Stimulated activated naive CD8-positive, alpha-beta T cell treated with anti-CD3 and anti-CD28 coated beads, Interleukin-15, Interleukin-2, amounts not matched to agents 100 U/mL and 50 U/mL, for 24 hours (primary cell): ENCODE measurements around the gene ITIH1.
"Not testable (repeated sequence)": the region's sequence is repeated elsewhere in the genome, so short reads cannot be mapped to it uniquely, and the experiment has no call there.

Experiments used
- ATAC-seq: fragments of 150-1000 bp; cut with Tn5 transposase; one replicate; pipeline ENCODE4 v1.10.0; 2021
- DNase-seq: peaks from one replicate; pipeline ENCODE4 v3.0.0; 2021

Gene ITIH1

DNA sequence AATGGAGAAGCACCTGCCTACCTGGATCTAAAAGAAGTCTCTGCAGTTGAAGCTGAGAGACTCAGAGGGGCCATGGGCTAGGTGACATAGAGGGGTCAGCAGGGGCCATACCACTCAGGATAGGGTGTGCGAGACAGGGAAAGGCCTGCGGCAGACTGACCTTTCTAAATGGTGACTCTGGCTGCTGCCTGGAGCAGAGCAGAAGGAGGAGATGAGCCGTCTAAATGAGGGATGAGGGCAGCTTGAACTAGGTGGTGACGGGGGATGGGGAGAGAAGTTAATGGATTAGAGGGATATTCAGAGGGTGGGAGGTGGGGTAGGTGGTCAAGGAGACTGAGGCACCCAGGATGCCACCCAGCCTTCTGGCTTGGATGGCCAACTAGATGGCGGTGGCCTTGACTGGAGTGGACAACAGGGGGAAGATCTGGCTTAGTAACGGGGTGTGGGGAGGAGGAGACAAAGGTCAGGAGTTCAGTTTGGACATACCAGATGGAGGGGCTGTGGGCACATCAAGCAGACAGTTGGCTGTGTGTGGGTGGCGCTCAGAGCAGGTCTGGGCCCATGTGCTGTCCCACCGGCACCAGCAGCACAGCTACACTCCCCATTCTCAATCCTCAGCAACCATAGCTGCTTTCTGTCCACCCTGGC is 3.2 kb upstream of the ITIH1 start:
- no peak for DNase-seq
- ATAC-seq, result no peak

DNA sequence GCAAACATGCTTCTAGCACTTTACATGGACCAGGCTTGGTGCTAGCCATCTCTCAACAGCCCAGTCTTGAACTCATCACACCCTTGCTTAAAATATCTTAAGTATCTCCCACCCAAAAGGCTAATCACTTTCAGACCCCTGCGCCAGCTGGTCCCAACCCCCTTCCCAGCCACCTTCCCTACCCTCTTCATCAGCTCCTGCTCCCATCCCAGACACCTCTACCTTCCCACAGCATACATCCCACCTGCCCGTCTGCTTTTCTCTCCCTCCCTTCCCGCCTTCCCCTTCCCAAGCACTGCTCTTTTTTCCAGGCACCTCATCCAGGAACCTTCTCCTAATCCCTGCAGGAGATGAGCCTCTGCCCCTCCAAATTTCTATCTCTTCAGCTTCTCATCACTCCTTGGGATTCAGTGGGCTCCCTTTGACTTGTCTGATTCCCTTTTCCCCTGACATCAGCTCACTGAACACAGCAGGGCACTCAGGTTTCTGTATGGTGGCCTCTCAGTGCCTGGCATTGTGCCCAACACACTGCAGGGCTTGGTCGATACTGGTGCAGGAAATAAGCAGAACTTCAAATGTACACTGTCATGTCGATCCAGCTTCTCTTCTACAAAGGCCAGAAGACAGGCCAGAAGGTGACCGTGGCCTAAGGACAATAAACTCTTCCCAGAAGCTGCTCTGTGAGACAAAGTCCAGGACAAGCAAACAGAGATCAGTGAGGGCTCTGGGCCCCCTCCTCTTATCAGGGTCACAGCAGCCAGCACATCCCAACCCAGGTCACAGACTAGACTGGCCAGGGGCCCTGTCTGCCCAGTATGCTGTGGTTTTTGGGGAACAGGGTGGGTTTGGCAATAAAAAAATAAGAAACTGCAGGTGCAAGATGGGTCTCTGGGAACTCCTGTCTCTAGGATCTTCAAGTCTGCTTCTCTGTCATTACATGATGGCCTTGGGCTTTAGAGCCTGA is 2.2 kb upstream of the ITIH1 start:
- ATAC-seq (no peak), DNase-seq (no peak)

DNA sequence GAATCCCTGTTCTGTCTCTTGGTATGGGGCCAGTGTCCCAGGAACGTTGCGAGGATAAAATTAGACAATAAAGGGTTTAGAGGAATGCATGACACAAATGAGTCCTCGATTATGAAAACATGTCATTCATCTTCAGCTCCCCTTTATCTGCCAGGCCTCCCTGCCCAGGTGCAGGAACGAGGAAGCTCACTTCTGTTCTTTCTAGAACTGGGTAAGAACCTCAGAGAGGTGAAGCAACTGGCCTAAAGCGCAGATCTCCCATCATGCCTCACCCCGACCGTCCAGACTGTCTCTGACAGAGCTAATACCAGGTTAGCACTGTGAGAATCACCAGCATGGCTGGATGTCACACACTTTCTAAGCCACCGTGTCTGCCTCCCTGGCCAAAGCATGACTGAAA is 1.5 kb upstream of the ITIH1 start:
- no peak for DNase-seq

DNA sequence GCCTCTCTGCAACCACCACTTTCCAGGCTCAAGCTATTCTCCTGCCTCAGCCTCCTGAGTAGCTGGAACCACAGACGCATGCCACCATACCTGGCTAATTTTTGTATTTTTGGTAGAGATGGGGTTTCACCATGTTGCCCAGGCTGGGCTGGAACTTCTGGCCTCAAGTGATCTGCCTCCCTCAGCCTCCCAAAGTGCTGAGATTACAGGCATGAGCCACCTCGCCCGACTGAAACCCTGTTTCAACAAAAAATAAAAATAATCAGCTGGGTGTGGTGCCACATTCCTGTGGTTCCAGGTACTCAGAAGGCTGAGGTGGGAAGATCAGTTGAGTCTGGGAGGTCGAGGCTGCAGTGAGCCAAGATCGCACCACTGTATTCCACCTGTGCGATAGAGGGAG is 913 bp upstream of the ITIH1 start:
- not testable (repeated sequence) for ATAC-seq, DNase-seq

More for the DNA sequence above, 1.5 kb upstream of the ITIH1 start:
- ATAC-seq, result no peak

DNA sequence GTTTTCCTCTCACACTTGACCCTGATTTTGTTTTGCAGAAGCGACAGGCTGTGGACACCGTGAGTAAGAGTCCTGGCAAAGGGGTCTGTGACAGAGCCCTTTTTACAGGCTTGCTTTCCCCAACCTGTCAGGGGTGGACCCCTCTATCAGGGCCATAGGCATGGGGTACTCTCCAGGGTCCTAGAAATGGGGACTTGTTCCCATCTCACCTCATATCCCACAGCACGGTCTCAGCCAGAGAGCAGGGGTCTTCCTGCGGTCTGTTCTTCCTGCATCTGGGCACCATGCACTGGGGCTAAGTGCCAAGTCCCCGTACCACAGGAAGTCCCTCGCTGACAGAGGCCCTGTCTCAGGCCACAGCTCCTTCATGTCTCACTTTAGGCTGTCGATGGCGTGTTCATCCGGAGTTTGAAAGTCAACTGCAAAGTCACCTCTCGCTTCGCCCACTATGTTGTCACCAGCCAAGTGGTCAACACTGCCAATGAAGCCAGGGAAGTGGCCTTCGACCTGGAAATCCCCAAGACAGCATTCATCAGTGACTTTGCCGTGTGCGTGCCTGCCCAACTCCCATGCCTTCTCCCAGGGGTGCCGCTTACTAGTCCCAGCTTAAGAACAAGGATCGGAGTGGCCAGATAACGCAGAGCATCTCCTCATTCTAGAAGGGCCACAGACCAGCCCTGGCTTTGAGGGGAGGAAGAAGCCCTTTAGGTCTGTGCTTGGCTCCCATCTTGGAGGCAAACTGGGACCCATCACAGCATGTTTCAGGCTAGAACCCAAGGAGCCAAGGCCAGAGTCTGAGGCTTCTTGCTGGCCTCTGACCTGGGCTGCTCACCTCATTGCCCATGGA is 783 bp downstream of the ITIH1 start:
- DNase-seq (no peak), ATAC-seq (no peak)

DNA sequence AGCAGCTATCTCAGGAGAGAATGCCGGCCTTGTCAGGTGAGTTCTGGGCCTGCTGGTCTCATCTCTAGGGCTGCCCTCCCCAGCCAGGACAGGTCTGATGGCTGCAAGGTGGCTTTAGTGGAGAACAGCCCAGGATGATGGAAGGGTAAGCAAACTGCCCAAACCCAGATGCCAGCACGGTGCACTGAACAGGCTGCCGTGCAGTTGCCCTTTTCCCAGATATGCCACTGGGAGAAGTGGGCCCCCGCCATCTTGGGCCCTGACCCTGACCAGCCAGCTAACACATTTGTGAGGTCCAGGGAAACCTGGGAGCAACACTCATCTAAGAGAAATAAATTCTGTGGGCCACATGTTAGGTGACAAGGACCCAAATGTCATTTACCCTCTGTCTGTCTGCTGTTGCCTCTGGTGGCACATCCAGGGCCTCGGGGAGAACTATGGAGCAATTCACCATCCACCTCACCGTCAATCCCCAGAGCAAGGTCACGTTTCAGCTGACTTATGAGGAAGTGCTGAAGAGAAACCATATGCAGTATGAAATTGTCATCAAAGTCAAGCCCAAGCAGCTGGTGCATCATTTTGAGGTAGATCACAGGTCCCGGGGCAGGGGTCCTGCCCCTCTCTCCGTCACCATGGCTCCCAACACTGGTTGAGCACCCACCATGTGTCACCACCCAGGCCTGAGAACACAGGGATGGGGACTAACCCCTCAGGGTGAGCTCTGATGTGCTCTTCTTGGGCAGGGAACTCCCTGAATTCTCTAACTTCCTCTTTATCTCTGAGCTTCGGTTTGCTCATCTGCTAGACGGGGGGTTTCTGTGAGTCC is 1.8 kb downstream of the ITIH1 start:
- no peak for DNase-seq
- ATAC-seq, result peak; percentile 70

DNA sequence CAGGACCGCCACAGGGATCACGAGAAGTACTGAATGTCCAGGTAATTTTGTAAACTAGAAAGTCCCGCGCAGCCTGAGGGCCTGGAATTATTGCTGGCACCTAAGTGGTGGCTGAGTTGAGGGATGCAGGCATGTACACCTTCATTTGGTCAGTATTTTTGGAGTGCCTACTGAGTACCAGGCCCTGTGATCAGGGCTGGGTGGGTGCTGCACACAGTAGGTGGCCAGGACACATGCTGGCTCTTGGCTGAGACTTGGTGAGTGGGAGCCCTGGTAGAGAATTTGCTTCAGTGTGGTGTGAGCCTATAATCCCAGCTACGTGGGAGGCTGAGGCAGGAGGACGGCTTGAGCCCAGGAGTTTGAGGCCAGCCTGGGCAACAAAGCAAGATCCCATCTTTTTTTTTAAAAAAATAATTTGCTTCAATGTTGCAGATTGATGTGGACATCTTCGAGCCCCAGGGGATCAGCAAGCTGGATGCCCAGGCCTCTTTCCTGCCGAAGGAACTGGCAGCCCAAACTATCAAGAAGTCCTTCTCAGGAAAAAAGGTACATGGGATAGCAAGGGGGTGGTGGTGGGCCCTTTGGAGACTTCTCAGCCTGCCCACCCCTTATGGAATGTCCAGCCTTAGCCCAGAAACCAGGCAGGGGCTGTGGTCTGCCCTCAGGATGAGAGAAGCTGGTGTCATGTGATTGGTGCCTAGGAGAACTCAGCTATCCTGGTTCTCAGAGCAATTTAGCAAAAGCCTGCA is 2.6 kb downstream of the ITIH1 start:
- ATAC-seq, result no peak
- no peak for DNase-seq

DNA sequence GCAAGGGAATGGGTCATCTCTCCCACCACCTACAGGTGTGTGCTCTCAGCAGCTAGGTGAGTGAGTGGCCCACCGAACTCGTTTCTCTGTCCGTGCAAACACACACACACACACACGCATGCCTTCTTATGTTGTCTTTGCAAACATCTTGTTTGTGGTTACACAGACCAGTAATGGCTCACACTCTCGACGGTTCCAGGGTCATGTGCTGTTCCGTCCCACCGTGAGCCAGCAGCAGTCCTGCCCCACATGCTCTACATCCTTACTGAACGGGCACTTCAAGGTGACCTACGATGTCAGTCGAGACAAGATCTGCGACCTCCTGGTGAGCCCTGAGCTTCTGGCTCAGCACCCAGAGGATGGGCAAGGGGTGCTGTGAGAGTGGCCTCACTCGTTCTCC is 4.3 kb downstream of the ITIH1 start:
- ATAC-seq (no peak), DNase-seq (no peak)

DNA sequence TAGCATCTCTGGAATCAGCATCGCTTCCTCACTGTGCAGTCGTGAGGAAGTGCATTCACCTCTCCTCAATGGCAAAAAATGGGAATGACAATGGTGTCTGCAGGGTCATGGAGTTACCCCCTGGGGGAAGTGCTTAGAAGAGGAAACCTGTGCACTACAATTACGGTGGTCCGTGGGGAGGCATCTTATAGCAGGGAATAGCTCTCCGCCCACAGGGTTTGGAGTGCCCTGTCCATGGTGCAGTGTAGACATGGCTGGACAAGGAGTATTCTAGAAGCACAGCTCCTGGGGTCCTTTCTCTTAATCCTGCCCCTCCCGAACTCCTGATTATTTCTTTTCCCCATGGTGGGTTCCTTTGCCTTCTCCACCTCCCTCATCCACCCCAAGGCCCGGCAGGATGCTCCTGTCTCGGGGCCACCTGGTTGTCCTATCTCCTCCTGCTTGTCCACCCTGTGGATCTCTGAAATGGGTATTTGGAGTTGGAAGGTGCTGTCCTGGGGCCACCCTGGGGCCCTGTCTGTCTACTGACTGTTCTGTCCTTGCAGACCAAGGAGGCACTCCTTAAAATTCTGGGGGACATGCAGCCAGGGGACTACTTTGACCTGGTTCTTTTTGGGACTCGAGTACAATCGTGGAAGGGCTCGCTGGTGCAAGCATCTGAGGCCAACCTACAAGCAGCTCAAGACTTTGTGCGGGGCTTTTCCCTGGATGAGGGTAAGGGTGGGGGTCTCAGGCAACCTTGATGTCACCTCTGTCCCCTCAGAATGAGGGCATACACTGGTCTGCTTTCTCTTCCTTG is 5.2 kb downstream of the ITIH1 start:
- DNase-seq, result no peak

DNA sequence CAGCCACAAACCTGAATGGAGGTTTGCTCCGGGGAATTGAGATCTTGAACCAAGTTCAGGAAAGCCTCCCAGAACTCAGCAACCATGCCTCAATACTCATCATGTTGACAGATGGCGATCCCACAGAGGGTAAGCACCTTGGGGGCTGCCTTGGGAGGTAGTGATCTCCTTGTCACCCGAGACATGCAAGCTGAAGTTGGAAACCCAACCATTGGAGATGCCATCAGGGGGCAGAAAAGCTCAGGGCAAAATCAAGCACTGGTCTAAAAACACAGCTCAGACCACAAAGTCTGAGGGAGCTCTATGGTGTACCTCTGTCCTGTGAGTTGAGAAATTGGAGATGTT is 5.8 kb downstream of the ITIH1 start:
- ATAC-seq (no peak), DNase-seq (no peak)

More for the DNA sequence above, 5.2 kb downstream of the ITIH1 start:
- ATAC-seq, result no peak

DNA sequence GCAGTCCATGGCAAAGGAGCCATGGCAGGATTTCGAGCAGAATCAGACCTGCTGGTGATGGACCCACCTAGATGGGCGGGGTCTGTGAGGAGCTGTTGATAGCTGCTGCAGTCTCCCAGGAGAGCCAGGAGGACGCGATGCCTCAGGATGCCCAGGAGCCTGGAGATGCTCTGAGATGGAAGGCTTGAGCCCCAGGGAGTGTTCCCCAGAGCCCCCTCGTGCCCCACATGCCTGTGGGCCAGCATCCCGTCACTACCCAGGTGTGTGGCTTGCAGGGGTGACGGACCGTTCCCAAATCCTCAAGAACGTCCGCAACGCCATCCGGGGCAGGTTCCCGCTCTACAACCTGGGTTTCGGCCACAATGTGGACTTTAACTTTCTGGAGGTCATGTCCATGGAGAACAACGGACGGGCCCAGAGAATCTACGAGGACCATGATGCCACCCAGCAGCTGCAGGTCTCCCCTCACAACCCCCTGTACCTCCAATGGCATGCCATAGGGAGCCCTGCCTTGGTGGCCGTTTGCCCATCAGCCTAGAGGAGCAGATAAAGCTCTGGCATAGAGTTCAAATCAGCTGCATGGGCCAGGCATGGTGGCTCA is 6.7 kb downstream of the ITIH1 start:
- ATAC-seq (no peak), DNase-seq (no peak)

DNA sequence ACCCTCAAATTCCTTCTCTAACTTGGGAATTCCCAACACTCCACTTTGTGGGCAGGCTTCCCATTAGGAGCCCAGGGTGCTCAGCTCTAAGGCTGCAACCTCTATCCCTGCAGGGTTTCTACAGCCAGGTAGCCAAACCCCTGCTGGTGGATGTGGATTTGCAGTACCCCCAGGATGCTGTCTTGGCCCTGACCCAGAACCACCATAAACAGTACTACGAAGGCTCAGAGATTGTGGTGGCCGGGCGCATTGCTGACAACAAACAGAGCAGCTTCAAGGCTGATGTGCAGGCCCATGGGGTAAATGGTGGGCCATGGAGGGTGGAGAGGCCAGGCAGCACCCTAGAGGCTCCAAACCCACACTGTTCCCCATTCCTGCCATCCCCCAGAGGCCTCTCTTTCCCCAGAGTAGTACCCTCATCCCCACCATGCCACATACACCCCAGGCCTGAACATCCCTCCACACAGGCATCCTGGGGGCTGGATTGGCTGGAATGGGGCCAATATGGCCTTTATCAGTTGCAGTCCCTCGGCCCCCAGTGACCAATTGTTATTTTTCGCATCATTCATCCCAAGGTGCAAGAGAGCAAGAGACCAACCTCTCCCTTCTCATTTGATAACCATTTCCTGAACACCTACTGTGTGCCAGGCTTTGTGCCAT is 7.7 kb downstream of the ITIH1 start:
- ATAC-seq, result no peak
- no peak for DNase-seq

DNA sequence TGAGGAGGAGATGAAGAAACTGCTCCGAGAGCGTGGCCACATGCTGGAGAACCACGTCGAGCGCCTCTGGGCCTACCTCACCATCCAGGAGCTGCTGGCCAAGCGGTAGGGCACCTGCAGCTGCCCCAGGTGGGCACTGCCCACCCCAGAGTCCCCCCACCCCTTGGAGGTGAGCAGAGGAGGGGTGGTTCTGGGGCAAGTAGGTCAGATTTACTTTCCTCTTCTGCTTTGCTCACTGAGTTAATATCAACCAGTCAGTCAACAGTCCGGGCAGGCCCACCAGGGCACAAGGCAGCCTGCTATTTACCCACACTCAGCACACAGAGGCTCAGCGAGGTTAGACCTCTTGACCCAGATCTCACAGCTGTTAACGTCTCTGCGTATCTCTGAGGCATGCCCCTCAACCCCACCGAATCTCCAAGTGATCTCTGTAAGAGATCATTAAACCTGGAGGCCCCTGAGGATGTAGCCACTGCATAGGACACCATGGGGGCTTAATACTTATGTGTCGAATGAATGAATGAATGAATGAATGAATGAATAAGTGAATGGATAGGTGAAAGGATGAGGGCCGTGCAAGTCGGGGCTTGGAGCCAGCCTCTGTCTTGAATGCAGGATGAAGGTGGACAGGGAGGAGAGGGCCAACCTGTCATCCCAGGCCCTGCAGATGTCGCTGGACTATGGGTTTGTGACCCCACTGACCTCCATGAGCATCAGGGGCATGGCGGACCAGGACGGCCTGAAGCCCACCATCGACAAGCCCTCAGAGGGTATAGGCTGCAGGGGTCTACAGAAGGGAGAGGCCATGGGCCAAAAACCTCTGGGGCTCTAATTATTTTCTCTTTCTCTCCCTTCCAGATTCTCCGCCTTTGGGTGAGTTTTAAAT is 9.2 kb downstream of the ITIH1 start:
- ATAC-seq (no peak), DNase-seq (no peak)

DNA sequence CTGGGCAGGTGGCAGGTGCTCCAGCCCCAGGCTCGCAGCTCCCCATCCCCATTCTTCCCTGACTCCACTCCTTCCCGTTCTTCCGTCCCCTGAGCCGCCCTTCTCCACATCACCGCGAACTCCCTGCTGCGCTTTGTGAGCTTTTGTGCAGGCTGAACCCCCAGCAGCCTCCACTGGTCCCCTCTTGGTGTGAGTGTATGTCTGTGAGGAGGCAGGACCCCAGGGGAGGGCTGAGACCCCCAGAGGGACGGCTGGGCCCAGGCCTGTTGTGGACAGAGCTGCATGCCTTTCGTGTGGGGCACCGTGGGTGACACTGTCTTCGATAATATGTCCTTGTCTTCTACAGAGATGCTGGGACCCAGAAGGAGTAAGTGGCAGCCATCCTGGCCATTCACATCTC is 9.8 kb downstream of the ITIH1 start:
- ATAC-seq (no peak), DNase-seq (no peak)

DNA sequence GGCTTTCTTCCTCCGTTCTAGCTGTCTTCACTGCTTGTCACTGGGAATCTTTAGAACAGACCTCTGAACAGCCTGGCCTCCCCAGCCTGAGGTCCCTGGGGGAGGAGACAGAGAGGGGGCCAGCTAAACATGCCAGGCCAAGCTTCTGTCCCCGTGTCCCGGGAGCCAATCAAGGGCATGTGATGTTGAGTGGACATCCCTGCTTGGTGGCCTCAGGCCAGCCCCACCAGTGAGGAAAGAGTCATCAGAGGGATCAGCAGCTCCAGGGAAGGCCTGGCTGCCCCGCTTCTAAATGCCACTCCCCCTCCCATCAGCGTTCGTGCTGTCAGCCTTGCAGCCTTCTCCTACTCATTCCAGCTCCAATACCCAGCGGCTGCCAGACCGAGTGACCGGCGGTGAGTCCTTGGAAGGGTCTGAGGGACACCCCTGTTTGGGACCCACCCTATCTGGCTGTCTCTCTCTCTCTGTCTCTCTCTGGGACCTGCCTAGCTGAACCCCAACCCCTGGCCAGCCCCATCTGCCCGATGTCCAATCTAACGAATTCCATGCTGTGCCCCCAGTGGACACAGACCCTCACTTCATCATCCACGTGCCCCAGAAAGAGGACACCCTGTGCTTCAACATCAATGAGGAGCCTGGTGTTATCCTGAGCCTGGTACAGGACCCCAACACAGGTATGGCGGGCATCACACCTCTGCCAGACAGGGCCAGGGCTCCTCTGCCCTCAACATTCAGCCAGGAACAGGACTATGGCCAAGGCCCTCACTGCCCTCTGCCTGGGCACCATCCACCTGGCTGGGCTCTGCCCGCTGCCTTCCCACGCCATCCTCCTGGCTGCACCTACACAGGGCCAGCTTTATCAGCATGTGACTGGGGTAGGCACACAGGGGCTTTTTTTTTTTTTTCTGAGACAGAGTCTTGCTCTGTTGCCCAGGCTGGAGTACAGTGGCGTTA is 10.6 kb downstream of the ITIH1 start:
- DNase-seq (no peak), ATAC-seq (no peak)

DNA sequence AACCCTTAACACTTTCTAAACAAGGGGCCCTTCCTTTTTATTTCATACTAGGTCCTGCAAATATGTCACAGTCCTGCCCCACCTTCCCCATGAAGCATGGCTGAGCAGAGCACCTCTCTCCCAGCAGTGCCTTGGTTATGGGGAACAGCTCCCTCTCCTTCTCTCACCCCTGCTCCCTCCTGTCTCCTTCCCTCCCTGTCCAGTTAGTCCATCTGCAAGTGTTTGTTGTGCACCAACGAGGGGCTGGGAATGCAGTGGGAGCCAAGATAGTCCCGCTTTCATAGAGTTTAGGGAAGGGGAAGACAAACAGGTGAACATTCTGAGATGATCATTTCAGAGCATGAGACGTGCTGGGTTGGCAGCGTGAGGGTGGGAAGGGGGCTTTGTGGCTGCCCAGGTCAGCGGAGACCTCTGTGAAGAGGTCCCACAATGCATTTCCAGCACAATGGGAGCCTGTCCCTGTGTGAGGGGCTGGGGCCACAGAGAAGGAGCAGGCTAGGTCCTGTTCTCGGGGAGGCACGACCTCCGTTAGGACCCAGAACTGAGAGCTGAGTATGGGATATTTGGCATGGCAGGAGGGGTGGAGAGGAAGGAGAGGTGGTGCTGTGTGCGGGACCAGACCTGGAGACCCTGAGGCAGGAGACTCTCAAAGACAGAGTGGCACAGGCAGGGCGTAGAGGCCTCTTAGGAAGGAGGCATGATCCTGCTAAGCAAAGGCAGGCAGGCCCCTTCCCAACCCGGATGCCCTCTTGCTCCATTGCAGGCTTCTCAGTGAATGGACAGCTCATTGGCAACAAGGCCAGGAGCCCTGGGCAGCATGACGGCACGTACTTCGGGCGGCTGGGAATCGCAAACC is 11.7 kb downstream of the ITIH1 start:
- DNase-seq, result no peak
- ATAC-seq, result no peak
